ENCODE data around the gene ULK4.

DNA sequence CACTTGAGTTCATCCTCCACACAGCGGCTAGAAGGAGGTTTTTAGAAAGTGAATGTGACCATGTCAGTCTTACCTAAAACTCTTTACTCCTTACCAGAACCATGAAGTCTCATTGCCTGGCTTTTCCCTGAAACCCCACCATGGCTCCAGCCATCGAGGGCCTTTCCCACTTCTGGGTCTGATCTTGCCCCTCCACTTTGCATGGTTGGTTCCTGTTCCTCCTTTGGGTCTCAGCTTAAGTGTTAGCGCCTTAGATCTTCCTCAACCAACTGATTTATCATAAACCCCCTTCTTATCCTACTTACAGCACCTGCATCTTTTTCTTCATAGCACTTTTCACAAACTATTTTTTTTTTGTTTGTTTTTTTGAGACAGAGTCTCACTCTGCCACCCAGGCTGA is 45.9 kb upstream of the ULK4 start:
- TF ChIP-seq, protein P1, sequence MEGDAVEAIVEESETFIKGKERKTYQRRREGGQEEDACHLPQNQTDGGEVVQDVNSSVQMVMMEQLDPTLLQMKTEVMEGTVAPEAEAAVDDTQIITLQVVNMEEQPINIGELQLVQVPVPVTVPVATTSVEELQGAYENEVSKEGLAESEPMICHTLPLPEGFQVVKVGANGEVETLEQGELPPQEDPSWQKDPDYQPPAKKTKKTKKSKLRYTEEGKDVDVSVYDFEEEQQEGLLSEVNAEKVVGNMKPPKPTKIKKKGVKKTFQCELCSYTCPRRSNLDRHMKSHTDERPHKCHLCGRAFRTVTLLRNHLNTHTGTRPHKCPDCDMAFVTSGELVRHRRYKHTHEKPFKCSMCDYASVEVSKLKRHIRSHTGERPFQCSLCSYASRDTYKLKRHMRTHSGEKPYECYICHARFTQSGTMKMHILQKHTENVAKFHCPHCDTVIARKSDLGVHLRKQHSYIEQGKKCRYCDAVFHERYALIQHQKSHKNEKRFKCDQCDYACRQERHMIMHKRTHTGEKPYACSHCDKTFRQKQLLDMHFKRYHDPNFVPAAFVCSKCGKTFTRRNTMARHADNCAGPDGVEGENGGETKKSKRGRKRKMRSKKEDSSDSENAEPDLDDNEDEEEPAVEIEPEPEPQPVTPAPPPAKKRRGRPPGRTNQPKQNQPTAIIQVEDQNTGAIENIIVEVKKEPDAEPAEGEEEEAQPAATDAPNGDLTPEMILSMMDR (IDR thresholded peaks at IDR 0.05) = no peak
- TF ChIP-seq POLR2A (IDR thresholded peaks at IDR 0.05) = no peak
